GM23338 (cell line): Measurements from ENCODE around the gene NIN. TPM values are rescaled to one million over a fixed set of nuclear protein-coding genes. Genes with fewer than 3 reads are reported as not detected.

Experiments
- ATAC-seq: fragments of 200-7000 bp; cut with Tn5 transposase; 3 replicates; pipeline ENCODE4 v1.9.1; 2020
- DNase-seq: peaks from one replicate; pipeline ENCODE4 v3.0.0-alpha.2; 2015; ENCODE audit warnings: low spot score
- H2AFZ ChIP-seq: fragments of 200-600 bp; sonication (generic); 2 replicates; pipeline ENCODE4 v1.8.0; 2016; ENCODE audit warnings: antibody characterized with exemption, mild to moderate bottlenecking, moderate library complexity
- H3F3A ChIP-seq: fragments of 200-600 bp; sonication (generic); replicated peaks from 2 replicates; pipeline ENCODE4 v1.8.0; 2017; ENCODE audit warnings: antibody characterized with exemption, mixed run types, low read depth
- H3K27ac ChIP-seq: fragments of 200-600 bp; sonication (generic); 2 replicates; pipeline ENCODE4 v1.6.1; 2016; ENCODE audit warnings: low read depth
- H3K27me3 ChIP-seq: fragments of 200-600 bp; sonication (generic); 2 replicates; pipeline ENCODE4 v1.8.0; 2016; ENCODE audit warnings: mild to moderate bottlenecking, mixed run types, moderate library complexity; ENCODE audit not compliant: insufficient read depth
- H3K36me3 ChIP-seq: fragments of 200-600 bp; sonication (generic); 2 replicates; pipeline ENCODE4 v1.8.0; 2016; ENCODE audit warnings: mild to moderate bottlenecking; ENCODE audit not compliant: insufficient read depth
- H3K4me1 ChIP-seq: fragments of 200-600 bp; sonication (generic); 2 replicates; pipeline ENCODE4 v1.8.0; 2016; ENCODE audit warnings: mild to moderate bottlenecking, moderate library complexity; ENCODE audit not compliant: insufficient read depth
- H3K4me2 ChIP-seq: fragments of 200-600 bp; sonication (generic); 2 replicates; pipeline ENCODE4 v1.7.1; 2017; ENCODE audit warnings: mixed run types
- H3K4me3 ChIP-seq: fragments of 200-600 bp; sonication (generic); 2 replicates; pipeline ENCODE4 v1.6.1; 2016; ENCODE audit warnings: mixed run types
- H3K79me2 ChIP-seq: fragments of 200-600 bp; sonication (generic); replicated peaks from 2 replicates; pipeline ENCODE4 v1.8.0; 2017; ENCODE audit warnings: mild to moderate bottlenecking; ENCODE audit not compliant: insufficient read depth
- H3K9me2 ChIP-seq: fragments of 200-600 bp; sonication (generic); 2 replicates; pipeline ENCODE4 v1.8.0; 2017; ENCODE audit not compliant: insufficient read depth
- H4K20me1 ChIP-seq: fragments of 200-600 bp; sonication (generic); replicated peaks from 2 replicates; pipeline ENCODE4 v1.8.0; 2017; ENCODE audit warnings: mild to moderate bottlenecking; ENCODE audit not compliant: insufficient read depth
- H3K27ac Mint-ChIP-seq: 2 replicates; pipeline ENCODE4 v1.8.0; 2020; ENCODE audit warnings: inconsistent platforms, mild to moderate bottlenecking, moderate library complexity, mixed read lengths
- H3K27me3 Mint-ChIP-seq: 3 replicates; pipeline ENCODE4 v1.8.0; 2022; ENCODE audit warnings: low read depth, mild to moderate bottlenecking, moderate library complexity, mixed read lengths, inconsistent platforms; ENCODE audit not compliant: insufficient read depth, poor library complexity
- H3K36me3 Mint-ChIP-seq: 3 replicates; pipeline ENCODE4 v1.8.0; 2021; ENCODE audit warnings: low read depth, mild to moderate bottlenecking, inconsistent platforms, moderate library complexity, mixed read lengths
- H3K4me1 Mint-ChIP-seq: 3 replicates; pipeline ENCODE4 v1.8.0; 2020; ENCODE audit warnings: mild to moderate bottlenecking, inconsistent platforms, mixed read lengths
- H3K4me3 Mint-ChIP-seq: 3 replicates; pipeline ENCODE4 v1.8.0; 2021; ENCODE audit warnings: moderate library complexity, mild to moderate bottlenecking, inconsistent platforms, mixed read lengths
- H3K9me3 Mint-ChIP-seq: 3 replicates; pipeline ENCODE4 v1.8.0; 2020; ENCODE audit warnings: moderate library complexity, mild to moderate bottlenecking, inconsistent platforms, mixed read lengths
- CREB1 ChIP-seq: fragments of 250-450 bp; sonication (Bioruptor Pico); IDR thresholded peaks from 2 replicates; pipeline ENCODE4 v1.5.0; 2020; ENCODE audit warnings: low read depth, mild to moderate bottlenecking, moderate library complexity
- CTCF ChIP-seq, 2 experiments: fragments of 200-600 bp in 1 of 2; sonication (generic) in 1 of 2; conservative IDR thresholded peaks; 2 replicates each; pipeline versions ENCODE4 v1.5.1 to v1.6.1; 2016 to 2017; ENCODE audit warnings: antibody characterized with exemption in 2 of 2, low read depth in 2 of 2, mild to moderate bottlenecking in 2 of 2, moderate library complexity in 1 of 2
- ETS1 ChIP-seq: IDR thresholded peaks from 2 replicates; pipeline ENCODE4 v1.6.1; 2016; ENCODE audit warnings: antibody characterized with exemption
- EZH2 ChIP-seq: fragments of 200-600 bp; sonication (generic); IDR thresholded peaks from one replicate; pipeline ENCODE4 v1.8.0; 2017; ENCODE audit warnings: antibody characterized with exemption, mild to moderate bottlenecking, low read depth; ENCODE audit not compliant: unreplicated experiment
- EZH2phosphoT487 ChIP-seq: fragments of 200-600 bp; sonication (generic); IDR thresholded peaks from one replicate; pipeline ENCODE4 v1.8.1; 2018; ENCODE audit warnings: antibody characterized with exemption; ENCODE audit not compliant: unreplicated experiment
- JUNB ChIP-seq: IDR thresholded peaks from one replicate; pipeline ENCODE4 v1.6.1; 2016; ENCODE audit warnings: antibody characterized with exemption; ENCODE audit not compliant: unreplicated experiment
- NANOG ChIP-seq: IDR thresholded peaks from 2 replicates; pipeline ENCODE4 v1.6.1; 2016; ENCODE audit warnings: antibody characterized with exemption, borderline replicate concordance
- POLR2AphosphoS5 ChIP-seq: IDR thresholded peaks from 2 replicates; pipeline ENCODE4 v1.6.1; 2016; ENCODE audit warnings: antibody characterized with exemption, low read depth
- STAT1 ChIP-seq: IDR thresholded peaks from one replicate; pipeline ENCODE4 v1.6.1; 2016; ENCODE audit warnings: antibody characterized with exemption; ENCODE audit not compliant: unreplicated experiment
- ZNF114 ChIP-seq: fragments of 250-450 bp; sonication (Bioruptor Pico); IDR thresholded peaks from 2 replicates; pipeline ENCODE4 v1.5.0; 2020; ENCODE audit warnings: mild to moderate bottlenecking, moderate library complexity
- ZNF331 ChIP-seq: fragments of 250-450 bp; sonication (Bioruptor Pico); IDR thresholded peaks from 2 replicates; pipeline ENCODE4 v1.5.0; 2020; ENCODE audit warnings: low read depth, mild to moderate bottlenecking, moderate library complexity
- polyA plus RNA-seq: library from polyadenylated mRNA; unstranded; fragments of >200 nt; fragmentation: Nextera tagmentation; extraction: Ambion mirVana; gene quantifications from 2 replicates; pipeline ENCODE4 v1.2.1, GENCODE V29; 2016
- total RNA-seq: library from RNA; depleted of rRNA; stranded (reverse); fragments of >200 nt; shearing (Covaris generic); gene quantifications from 2 replicates; pipeline ENCODE4 v1.2.3, GENCODE V29; 2014
- TF ChIP-seq, protein P1 (sequence below): fragments of 250-450 bp; sonication (Bioruptor Pico); IDR thresholded peaks from 2 replicates; pipeline ENCODE4 v1.5.0; 2020; ENCODE audit warnings: mild to moderate bottlenecking, moderate library complexity
- TF ChIP-seq, protein P2 (sequence below): IDR thresholded peaks from one replicate; pipeline ENCODE4 v1.6.1; 2018; ENCODE audit warnings: antibody characterized with exemption; ENCODE audit not compliant: unreplicated experiment

NIN gene
- total and polyA plus RNA-seq, 2 experiments from 2014 or later: 7.4 to 17.4 TPM

DNA sequence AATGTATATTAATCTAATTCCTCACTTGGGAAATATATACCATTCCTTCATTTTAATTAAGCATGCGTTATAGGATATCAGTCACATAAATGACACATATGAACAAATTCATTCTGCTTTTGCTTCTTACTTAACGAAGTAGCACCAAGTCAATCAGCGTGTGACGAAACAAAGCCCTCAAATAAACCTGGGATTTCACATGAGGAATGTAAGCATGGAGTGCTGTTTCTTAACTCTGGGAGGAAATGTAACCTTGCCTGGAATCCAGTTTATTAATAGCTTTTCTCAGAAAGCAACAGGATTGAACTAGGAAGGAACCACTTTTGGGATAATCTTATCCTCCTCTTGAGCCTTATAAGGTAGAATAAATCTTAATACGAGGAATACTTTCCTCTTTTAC lies 72.0 kb downstream of the NIN start:
- TF ChIP-seq, protein P1, sequence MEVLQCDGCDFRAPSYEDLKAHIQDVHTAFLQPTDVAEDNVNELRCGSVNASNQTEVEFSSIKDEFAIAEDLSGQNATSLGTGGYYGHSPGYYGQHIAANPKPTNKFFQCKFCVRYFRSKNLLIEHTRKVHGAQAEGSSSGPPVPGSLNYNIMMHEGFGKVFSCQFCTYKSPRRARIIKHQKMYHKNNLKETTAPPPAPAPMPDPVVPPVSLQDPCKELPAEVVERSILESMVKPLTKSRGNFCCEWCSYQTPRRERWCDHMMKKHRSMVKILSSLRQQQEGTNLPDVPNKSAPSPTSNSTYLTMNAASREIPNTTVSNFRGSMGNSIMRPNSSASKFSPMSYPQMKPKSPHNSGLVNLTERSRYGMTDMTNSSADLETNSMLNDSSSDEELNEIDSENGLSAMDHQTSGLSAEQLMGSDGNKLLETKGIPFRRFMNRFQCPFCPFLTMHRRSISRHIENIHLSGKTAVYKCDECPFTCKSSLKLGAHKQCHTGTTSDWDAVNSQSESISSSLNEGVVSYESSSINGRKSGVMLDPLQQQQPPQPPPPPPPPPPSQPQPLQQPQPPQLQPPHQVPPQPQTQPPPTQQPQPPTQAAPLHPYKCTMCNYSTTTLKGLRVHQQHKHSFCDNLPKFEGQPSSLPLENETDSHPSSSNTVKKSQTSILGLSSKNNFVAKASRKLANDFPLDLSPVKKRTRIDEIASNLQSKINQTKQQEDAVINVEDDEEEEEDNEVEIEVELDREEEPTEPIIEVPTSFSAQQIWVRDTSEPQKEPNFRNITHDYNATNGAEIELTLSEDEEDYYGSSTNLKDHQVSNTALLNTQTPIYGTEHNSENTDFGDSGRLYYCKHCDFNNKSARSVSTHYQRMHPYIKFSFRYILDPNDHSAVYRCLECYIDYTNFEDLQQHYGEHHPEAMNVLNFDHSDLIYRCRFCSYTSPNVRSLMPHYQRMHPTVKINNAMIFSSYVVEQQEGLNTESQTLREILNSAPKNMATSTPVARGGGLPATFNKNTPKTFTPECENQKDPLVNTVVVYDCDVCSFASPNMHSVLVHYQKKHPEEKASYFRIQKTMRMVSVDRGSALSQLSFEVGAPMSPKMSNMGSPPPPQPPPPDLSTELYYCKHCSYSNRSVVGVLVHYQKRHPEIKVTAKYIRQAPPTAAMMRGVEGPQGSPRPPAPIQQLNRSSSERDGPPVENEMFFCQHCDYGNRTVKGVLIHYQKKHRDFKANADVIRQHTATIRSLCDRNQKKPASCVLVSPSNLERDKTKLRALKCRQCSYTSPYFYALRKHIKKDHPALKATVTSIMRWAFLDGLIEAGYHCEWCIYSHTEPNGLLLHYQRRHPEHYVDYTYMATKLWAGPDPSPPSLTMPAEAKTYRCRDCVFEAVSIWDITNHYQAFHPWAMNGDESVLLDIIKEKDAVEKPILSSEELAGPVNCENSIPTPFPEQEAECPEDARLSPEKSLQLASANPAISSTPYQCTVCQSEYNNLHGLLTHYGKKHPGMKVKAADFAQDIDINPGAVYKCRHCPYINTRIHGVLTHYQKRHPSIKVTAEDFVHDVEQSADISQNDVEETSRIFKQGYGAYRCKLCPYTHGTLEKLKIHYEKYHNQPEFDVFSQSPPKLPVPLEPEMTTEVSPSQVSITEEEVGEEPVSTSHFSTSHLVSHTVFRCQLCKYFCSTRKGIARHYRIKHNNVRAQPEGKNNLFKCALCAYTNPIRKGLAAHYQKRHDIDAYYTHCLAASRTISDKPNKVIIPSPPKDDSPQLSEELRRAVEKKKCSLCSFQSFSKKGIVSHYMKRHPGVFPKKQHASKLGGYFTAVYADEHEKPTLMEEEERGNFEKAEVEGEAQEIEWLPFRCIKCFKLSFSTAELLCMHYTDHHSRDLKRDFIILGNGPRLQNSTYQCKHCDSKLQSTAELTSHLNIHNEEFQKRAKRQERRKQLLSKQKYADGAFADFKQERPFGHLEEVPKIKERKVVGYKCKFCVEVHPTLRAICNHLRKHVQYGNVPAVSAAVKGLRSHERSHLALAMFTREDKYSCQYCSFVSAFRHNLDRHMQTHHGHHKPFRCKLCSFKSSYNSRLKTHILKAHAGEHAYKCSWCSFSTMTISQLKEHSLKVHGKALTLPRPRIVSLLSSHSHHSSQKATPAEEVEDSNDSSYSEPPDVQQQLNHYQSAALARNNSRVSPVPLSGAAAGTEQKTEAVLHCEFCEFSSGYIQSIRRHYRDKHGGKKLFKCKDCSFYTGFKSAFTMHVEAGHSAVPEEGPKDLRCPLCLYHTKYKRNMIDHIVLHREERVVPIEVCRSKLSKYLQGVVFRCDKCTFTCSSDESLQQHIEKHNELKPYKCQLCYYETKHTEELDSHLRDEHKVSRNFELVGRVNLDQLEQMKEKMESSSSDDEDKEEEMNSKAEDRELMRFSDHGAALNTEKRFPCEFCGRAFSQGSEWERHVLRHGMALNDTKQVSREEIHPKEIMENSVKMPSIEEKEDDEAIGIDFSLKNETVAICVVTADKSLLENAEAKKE (CRISPR knock-in tag): no peak
- TF ChIP-seq CREB1 (CRISPR knock-in tag): no peak
- no peak for TF ChIP-seq JUNB
- TF ChIP-seq EZH2phosphoT487: no peak
- no peak for TF ChIP-seq ZNF331 (CRISPR knock-in tag)
- no peak for TF ChIP-seq STAT1
- TF ChIP-seq EZH2: no peak
- no peak for TF ChIP-seq POLR2AphosphoS5
- TF ChIP-seq, protein P2, sequence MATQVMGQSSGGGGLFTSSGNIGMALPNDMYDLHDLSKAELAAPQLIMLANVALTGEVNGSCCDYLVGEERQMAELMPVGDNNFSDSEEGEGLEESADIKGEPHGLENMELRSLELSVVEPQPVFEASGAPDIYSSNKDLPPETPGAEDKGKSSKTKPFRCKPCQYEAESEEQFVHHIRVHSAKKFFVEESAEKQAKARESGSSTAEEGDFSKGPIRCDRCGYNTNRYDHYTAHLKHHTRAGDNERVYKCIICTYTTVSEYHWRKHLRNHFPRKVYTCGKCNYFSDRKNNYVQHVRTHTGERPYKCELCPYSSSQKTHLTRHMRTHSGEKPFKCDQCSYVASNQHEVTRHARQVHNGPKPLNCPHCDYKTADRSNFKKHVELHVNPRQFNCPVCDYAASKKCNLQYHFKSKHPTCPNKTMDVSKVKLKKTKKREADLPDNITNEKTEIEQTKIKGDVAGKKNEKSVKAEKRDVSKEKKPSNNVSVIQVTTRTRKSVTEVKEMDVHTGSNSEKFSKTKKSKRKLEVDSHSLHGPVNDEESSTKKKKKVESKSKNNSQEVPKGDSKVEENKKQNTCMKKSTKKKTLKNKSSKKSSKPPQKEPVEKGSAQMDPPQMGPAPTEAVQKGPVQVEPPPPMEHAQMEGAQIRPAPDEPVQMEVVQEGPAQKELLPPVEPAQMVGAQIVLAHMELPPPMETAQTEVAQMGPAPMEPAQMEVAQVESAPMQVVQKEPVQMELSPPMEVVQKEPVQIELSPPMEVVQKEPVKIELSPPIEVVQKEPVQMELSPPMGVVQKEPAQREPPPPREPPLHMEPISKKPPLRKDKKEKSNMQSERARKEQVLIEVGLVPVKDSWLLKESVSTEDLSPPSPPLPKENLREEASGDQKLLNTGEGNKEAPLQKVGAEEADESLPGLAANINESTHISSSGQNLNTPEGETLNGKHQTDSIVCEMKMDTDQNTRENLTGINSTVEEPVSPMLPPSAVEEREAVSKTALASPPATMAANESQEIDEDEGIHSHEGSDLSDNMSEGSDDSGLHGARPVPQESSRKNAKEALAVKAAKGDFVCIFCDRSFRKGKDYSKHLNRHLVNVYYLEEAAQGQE: no peak
- no peak for TF ChIP-seq NANOG
- TF ChIP-seq ZNF114 (CRISPR knock-in tag): no peak
- TF ChIP-seq ETS1: no peak
- TF ChIP-seq CTCF (conservative IDR thresholded peaks at IDR 0.05; ENCODE audit: low read depth in 2 of 2): no peak
- Mint-ChIP-seq H3K4me1 (no peaks in the 10 kb centered on the region), H3K4me3 (no peak overlapping the region), H3K27me3 (peaks cover 2% of the 10 kb centered on the region), H3K36me3 (peaks cover 27% of the 10 kb centered on the region), H3K27ac (no peak overlapping the region), H3K9me3 (no peaks in the 10 kb centered on the region)
- no peak overlapping the region for H3K4me2 ChIP-seq
- no peaks in the 10 kb centered on the region for H3K27me3 ChIP-seq
- no peak overlapping the region for H2AFZ ChIP-seq
- peaks cover 8% of the 10 kb centered on the region; the same call in 1 of the 2 replicates for H3K36me3 ChIP-seq
- no peaks in the 10 kb centered on the region for H4K20me1 ChIP-seq
- ATAC-seq (no peak), DNase-seq (no peak)
- H3F3A ChIP-seq: no peaks in the 10 kb centered on the region
- H3K79me2 ChIP-seq: no peaks in the 10 kb centered on the region
- H3K27ac ChIP-seq: no peak overlapping the region
- no peaks in the 10 kb centered on the region for H3K9me2 ChIP-seq
- H3K4me1 ChIP-seq: no peaks in the 10 kb centered on the region
- no peak overlapping the region for H3K4me3 ChIP-seq
